Measurements from ENCODE around the gene TRAPPC10.

Gene TRAPPC10

GRCh38 chr21:44043613-44044012, 31.5 kb downstream of the TRAPPC10 start:
- no peak for DNase-seq

DNA sequence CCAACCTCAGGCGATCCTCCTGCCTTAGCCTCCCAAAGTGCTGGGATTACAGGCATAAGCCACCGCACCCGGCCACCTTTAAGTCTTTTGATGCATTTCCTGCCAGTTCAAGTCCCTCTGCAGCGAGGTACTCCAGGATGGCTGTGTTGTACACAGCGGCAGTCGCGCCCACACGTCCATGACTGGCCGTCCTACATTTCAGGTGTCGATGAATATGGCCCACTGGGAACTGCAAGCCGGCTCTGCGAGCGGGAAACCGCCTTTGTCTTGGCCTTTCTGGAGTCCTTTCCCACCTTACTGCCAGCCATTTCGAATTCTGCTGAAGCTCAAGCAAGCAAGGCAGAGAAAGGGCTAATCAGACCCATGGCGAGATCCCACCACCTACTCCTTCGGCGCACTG, 34.6 kb downstream of the TRAPPC10 start:
- DNase-seq, result no peak

GRCh38 chr21:44047996-44048560, 36.0 kb downstream of the TRAPPC10 start:
- DNase-seq, result no peak

DNA sequence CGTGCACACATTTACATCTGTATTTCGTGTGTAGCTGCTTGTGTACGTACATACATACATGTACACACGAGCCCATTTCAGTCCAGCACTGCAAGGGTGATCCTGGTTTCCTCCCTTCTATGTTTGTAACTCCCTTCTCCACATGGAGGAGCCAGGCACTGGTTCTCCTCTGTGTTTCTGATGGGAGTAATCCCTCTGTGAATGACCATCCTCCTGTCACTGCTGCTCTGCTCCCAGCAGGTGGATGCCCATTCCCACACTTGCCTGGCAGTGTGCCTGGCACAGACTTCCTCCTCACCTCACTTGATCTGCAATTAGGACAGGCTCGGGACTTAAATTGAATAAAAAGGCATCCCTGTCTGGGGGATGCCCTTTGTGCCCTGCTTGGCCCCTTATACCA, 37.1 kb downstream of the TRAPPC10 start:
- no peak for DNase-seq

GRCh38 chr21:44049606-44050005, 37.5 kb downstream of the TRAPPC10 start:
- DNase-seq, result no peak

- DNase-seq, result no peak
Measured at GRCh38 chr21:44050276-44050675, 38.2 kb downstream of the TRAPPC10 start.

DNA sequence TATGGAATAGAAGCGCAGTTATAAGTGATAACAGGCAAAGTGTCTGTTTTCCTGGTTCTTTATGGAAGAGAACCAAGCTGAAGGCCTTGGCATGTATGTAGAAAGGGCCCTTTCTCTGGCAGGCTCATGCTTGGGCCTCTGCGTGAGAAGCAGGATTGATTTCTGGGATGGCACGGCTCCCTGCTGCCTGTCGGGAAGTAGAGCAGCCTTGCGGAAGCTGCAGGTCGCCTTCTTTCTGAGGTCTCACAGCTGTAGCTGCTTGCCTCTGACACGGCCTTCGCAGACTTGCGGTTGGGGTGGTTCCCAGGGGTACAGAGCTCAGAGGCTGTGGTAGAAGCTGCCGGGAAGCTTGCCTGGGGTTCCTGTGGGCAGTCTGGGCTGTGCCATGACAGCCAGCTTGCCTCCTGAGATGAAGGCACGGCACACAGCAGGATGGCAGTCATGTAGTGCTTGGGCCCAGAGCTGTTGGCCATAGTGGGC, 39.4 kb downstream of the TRAPPC10 start:
- no peak for DNase-seq

- no peak for DNase-seq
Measured at GRCh38 chr21:44052071-44052829, 40.1 kb downstream of the TRAPPC10 start.

DNA sequence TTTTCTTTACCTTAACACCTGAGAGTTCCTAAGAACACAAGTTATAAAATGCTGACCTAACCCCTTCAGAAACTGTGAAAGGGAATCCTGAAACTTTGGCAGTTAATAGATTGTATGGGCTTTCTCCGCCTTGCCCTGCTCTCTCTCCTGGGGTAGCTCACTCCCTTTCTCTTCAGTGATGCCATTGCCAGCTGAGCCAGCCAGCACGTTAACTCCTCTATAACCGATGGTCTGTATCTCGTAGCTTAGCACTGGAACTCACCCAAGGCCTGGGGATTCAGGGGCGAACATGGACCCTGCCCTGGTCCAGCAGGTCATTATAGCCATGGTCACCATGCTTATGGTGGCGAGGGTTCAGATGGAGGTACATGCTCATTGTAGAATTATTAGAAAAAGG, 40.7 kb downstream of the TRAPPC10 start:
- no peak for DNase-seq

DNA sequence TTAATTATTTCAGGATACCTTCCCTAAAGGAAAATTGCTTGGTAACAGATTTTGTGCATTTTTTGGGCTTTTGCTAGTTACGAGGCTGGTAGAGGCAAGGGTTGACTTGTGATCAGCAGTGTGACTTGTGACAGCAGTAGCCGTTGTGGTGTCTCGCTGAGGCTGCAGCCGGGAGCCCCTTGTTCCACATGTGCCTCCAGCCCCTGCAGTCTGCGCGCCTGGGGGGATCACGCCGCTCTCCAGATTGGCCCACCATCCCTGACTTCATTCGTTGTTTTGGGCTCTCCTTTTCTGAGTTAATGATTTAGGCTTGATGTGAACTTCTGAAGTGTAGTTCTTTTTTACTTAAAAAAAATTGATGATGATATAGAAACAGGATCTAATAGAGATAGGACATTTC, 41.5 kb downstream of the TRAPPC10 start:
- DNase-seq, result no peak

- DNase-seq, result no peak
Measured at GRCh38 chr21:44054710-44055109, 42.6 kb downstream of the TRAPPC10 start.

GRCh38 chr21:44057055-44057454, 44.9 kb downstream of the TRAPPC10 start:
- no peak for DNase-seq

DNA sequence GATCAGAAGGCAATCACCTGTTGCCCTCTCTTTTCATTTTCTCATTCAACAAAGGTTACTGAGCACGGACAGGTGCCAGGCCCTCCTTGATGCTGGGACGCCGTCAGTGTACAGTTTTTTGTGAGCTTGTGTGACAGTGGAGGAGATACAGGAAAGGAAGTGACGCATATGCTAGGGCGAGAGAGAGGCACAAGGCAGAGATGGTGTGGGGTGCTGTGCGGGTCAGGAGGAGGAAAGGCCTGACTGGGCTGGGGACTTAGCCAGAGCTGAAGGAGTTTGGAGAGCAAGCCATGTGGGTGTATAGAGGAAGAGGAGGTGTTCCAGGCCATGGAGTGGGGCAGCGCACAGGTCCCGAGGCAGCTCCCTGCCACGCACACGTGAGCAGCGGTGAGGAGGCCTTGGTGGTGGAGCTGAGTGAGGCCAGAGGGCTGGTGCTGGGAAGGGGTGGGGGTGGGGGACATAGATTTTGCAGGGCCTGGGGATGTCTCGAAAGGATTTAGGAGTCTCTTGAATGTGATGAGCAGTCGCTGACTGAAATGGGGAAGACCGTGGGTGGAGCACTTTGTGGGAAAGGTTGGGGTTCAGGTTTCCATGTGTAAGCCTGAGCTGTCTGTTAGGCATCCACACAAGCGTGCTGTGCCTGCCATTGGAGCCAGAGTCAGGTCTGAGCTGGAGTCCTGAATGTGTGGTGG, 46.0 kb downstream of the TRAPPC10 start:
- DNase-seq, result no peak

DNA sequence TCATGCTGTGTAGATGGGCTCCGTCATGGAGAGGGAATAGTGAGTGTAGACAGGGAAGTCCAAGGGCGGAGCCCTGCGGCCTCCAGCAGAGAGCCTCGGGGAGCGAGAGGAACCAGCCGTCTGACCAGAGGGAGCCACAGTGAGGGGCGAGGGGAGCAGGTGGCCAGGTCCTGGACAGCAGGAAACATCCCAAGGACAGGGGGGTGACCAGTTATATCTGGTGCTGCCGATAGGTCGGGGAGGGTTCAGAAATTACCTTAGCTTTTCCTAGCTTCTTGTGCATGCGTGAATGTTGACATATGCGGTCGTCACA, 46.5 kb downstream of the TRAPPC10 start:
- DNase-seq, result no peak

DNA sequence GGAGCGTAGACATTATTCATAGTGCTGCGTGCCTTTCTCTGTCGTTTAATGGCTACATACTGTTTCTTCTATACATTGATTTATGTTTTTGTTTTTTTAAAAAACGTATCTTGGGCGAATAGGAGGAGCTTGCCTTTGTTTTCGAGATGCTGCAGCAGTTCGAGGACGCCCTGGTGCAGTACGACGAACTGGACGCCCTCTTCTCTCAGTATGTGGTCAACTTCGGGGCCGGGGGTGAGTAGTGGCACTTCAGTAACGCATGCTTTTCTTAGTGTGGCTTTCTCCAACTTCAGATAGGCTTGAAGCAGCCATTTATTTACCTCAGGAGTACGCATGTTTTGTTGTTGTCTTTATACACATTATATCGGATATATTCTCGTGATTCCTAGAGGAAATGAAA, 46.9 kb downstream of the TRAPPC10 start:
- no peak for DNase-seq

GRCh38 chr21:44059710-44060109, 47.6 kb downstream of the TRAPPC10 start:
- no peak for DNase-seq

GRCh38 chr21:44062380-44062779, 50.3 kb downstream of the TRAPPC10 start:
- no peak for DNase-seq

GRCh38 chr21:44063151-44063912, 51.2 kb downstream of the TRAPPC10 start:
- DNase-seq, result no peak

DNA sequence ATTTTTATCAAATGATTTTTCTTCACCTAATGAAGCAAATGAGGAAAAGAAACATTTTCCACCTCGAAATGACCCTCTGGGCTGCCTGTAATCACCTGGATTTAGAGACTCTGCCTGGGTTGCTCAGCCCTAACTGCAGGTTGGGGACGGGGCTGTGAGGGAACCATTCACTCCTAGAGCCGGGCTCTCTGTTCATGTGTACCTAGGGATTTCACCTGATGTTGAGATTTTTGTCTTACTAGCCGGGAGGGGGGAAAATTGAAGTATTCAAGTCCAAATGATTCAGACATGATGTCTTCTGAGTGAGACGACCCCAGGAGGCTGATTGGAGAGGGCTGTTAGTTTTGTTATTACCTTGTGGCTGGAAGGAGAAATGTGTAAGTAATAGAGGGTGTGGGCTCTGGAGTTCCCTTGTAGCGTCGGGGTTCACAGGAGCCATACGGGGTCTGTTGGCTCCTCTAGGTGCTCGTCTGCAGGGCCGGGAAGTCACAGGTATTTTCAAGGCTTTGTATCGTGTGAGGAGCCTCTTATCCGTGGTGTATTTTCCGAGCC, 52.8 kb downstream of the TRAPPC10 start:
- no peak for DNase-seq

DNA sequence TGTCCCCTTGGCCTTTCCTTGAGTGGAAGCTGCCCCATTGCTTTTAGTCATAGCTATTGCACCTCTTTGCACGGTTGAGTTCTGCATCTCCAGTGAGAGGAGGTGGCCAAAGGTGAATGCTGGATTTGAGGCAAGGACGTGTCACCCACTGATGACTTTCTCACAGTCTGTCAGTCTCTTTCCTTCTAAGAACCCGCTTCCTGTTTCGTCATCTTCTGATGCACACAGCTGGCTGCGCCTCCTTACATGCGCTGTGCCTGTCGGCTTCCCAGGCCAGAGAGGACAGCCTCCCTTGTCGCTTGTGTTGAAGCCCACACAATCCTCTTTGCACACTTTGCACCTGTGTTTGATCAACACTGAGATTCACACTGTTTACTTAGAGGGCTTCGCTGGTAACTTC, 53.3 kb downstream of the TRAPPC10 start:
- DNase-seq, result no peak

GRCh38 chr21:44066116-44066515, 54.0 kb downstream of the TRAPPC10 start:
- DNase-seq, result no peak

GRCh38 chr21:44067011-44067839, 55.1 kb downstream of the TRAPPC10 start:
- no peak for DNase-seq

All from NCI-H446 treated with DMSO at 0.1 percent for 48 hours (cell line).